Measurements from ENCODE around the gene ISCU.
"Not testable (repeated sequence)": the region's sequence is repeated elsewhere in the genome, so short reads cannot be mapped to it uniquely, and the experiment has no call there.

Gene ISCU

DNA sequence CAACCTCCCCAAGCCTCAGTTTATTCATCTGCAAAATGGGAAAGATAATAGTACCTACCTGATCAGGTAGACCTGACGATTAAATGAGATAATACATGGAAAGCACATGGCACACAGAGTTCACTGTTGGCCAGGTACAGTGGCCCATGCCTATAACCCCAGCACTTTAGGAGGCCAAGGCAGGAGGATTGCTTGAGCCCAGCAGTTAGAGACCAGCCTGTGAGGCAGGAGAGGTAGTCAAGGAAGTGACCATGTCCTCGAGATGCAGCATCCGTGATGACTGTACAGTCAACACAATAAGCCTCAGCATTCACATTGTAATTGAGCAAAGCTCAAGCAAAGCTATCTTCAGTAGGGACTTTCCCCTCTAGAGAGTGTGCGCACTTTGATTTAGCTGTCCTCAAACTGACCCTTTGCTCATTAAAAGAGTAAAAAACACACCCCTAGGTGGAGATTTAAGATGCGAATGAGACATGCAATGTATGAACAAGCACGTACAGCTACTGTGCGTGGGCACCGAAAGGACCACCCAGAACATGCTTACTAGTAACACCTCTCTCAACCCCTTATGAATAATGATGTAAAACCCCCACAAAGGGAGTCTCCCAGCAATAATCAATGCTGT is 9.9 kb downstream of the ISCU start:
- no peak for DNase-seq

DNA sequence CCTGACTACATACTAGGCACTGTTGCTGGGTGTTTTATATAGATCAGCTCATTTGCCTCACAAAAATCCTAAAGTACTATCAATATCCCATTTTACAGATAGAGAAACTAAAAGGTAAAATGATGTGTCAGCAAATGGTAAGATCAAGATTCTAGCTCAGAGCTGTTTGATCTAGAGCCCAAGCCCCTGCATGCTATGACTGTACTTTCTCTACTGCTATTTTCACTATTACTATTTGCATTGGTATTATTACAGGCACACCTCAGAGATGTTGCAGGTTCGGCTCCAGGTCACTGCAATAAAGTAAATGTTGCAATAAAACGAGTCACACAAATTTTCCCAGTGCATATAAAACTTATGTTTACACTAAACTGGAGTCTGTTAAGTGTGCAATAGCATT is 10.9 kb downstream of the ISCU start:
- no peak for DNase-seq

DNA sequence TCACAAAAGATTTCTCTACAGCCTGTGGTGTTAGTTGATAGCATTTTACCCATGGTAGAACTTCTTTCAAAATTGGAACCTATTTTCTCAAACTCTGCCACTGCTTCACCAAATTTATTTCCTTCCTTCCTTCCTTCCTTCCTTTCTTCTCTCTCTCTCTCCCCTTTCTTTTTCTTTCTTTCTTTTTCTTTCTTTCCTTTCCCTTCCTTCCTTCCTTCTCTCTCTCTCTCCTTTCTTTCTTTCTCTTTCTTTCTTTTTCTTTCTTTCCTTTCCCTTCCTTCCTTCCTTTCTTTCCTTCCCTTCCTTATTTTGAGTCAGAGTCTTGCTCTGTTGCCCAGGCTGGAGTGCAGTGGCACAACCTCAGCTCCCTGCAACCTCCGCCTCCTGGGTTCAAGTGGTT is 11.9 kb downstream of the ISCU start:
- DNase-seq: not testable (repeated sequence)

DNA sequence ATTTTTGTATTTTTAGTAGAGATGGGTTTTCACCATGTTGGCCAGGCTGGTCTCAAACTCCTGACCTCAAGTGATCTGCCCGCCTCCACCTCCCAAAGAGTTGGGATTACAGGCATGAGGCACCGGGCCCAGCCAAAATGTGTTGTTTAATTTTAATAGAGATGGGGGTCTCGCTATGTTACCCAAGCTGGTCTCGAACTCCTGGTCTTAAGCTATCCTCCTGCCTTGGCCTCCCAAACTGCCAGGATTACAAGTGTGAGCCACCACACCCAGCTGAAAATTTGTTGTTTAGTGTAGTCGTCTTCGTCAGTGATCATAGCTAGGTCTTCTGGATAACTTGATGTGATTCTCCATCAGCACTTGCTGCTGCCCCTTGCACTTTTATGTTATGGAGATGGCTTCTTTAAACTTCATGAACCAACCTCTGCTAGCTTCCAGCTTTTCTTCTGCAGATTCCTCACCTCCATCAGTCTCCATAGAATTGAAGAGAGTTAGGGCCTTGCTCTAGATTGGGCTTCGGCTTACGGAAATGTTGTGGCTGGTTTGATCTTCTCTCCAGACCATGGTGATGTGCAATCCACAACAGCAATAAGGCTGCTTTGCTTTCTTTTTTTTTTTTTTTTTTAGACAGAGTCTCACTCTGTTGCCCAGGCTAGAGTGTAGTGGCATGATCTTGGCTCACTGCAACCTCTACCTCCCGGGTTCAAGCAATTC is 13.0 kb downstream of the ISCU start:
- no peak for DNase-seq

DNA sequence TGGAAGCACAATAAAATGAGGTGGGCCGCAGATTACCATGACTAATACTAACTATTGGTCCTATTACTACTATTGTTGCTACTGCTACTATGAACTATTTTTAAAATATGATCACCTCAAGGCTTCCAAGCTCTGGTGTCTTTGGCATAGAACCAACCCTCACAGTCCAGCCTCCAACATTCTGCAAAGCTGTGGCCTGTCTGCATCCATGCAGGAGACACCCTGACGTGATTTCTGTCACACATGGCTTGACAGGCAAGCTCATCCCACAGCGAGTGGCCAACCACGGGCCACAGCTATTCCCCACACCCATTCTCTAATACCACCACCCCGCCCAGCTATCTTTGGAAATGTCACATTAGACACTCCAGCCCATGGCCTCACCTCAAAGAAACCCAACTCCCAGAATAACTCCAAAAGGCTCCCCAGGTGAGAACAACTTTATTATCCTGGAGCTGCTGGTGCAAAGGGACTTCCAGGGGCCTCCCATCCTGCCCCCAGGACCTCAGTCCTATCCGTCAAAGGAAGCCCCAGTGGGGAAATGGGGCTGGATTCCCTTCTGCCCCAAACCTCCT is 14.4 kb downstream of the ISCU start:
- no peak for DNase-seq

DNA sequence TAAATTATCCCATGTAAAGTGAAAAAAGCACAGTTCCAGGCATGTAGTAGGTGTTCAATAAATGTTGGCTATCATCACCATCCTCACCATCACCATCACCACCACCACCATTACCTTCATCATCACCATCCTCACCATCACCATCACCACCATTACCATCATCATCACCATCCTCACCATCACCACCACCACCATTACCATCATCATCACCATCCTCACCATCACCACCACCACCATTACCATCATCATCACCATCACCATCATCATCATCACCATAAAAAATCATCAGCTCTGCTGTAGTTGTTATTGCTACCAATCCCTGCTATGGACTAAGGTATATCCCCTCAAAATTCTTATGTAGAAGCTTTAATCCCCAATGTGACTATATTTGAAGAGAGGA is 15.1 kb downstream of the ISCU start:
- no peak for DNase-seq

DNA sequence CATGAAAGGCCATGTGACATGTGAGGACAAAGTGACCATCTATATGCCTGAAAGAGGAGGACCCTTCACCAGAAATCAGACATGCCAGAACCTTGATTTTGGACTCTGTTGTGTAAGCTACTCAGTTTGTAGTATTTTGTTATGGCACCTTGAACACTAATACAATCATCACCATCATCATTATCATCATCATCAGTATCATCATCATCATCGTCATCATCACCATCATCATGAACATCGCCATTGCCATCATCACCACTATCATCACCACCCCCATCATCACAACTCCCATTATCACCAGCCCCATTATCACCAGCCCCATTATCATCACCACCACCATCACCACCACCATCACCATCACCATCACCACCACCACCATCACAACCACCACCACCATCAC is 15.9 kb downstream of the ISCU start:
- DNase-seq: no peak

DNA sequence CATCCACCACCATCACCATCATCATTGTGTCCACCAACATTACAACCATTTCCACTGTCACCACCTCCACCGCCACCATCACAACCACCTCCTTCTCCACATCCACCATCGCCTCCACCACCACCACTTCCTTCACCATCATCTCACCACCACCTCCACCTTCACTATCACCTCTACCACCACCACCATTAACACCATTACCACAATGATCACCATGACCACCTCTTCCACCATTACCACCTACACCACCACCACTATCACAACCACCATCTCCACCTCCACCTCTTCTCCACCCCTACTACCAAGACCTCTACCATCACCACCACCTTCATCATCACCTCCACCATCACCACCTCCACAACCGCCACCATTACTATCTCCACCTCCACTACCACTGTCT is 16.4 kb downstream of the ISCU start:
- DNase-seq: no peak

DNA sequence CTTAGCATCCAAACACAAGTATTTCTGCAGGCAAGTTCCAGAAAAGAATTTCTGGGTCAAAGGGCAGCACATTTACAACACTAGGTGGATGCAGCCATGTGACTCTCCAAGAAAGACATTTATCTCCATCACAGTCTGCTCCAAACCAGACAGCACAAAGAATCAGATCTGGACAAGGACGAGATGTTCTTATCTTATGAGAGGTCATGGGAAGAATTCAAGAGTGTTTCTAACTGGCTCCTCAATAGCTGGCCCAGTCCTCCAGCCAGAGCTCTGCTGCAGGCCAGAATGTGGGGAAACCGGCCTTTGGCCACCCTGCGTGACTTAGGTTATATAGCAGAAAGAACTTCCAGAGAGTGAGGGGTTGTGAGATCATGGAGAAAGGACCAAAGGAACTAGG is 18.1 kb downstream of the ISCU start:
- no peak for DNase-seq

DNA sequence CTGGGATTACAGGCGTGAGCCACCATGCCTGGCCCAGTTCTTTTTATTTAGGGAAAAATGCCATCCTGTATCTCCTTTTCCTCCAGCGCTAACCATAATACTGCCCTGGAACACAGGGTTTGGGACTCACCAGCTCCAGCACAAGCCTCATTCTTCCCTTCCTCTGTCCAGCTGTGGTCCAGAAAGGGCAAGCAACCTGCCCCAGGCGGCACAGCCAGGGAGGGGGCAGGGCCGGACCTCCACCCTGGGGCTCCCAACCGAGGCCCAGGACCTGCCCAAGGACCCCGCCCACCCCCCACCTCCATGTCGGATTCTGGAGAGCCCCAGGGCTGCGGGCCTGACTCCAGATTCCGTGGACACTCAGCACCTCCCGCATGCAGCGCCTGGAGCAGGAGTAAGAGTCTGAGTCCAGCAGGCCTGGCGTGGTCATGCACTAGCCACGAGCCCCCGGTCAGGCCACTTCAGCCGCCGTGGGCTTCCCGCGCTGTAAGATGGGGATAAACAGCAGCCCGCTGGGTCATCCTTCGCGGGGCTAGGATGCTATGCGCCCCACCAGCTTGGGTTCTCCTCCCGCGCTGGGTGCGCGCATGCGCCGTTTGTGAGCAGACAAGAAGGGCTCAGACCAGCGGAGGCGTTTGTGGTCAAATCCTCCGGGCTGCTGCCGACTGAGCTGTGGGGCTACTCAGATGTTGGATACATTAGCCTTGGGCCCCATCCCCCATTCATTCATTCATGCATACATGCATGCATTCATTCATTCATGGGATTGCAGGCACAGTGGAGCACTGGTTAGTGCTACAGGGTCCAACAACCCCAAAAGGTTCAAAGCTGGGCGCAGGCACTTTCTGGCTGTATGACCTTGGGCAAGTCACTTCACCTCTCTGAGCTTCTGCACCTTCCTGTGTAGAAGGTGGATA is 19.2 kb downstream of the ISCU start:
- no peak for DNase-seq

DNA sequence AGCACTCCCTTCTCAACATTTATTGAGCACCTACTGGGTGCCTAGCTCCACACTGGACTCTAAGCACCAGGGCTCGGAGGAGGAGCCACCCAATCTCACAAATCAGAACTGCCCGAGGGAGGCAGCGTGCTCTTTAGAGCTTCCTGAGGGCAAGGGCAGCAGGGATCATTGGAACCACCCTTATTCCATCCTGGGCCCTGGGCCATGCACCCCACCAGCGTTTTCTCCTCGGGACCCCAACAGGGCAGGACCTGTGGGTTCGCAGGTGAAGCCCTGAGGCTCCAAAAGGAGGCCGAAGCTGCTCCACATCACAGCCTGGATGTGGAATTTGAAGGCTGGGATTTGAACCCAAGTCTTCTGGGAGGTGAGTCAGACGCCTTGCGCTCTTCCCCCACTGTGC is 20.1 kb downstream of the ISCU start:
- no peak for DNase-seq

DNA sequence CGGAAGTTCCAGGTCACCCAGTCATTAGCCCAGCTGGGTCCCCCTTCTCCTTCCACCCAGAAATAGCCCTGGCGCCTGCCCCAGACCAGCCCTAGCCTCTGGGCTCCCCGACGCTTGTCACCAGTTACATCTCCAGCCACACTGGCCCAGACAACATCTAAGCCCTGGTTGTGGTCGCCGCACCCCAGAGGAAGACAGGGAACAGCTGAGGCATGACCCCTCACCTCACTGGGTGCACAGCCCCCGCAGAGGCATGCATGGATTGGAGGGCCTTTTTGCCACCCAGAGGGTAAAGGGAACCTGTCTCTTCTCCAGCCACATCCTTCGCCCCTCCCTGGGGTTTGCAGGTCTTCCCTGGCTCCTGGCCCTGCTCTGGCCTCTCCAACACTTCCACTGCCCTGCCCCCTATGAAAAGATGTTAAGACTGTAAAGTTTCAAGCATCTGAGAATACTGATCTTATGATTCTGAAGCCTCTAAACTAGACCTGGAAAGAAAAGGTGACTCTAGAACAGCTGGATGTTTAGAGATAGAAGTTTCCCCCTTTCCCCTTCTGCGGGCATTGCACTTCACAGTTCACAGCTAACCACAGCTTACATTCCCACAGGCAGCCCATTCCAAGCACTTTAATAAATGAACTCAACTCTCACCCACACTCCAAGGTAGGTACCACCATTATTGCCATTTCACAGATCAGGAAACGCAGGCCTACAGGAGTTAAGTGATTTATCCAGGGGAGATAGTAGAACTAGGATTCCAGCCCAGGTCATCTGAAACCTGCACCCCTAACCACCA is 20.8 kb downstream of the ISCU start:
- no peak for DNase-seq

DNA sequence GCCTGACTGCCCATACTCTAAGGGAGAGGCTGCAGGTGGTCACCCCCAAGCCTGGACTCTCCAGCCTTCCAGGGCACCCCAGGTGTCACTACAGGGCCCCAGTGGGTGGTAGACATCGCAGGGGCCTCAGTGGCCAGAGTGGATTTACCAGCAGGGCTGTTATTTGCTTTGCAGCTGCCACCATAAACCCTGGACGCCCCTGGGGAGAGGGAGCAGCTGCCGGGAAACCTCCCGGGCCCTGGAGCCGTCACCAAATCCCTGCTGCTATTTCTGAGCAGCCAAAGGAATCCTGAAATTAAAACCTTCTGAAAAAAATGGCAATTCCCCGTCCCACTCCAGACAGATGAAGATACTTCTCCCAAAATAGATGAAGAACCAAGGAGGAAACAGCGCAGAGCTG is 21.6 kb downstream of the ISCU start:
- DNase-seq: no peak

DNA sequence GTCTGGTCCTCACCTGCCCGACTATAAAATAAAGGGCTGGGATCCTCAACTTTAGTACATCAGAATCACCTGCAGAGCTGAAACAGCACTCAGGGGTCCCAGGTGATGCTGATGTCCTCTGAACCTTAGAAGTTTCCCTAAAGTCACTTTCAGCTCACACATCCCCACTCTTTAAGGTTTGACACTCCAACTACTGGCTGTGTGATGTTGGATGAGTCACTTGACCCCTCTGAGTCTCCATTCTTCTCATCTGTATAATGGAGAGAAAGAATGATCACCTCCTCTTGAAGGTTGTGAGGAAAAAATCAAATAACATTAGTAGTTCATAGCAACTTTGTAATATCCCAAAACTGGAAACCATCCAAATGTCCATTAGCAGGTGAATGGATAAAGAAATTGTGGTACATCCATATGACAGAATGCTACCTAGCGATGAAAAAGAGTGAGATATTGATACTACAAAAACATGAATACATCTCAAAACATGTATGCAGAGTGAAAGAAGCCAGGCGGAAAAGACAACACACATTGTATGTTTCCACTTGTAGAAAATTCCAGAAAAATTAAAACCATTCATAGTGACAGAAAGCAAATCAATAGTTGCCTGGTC is 22.2 kb downstream of the ISCU start:
- DNase-seq: no peak

DNA sequence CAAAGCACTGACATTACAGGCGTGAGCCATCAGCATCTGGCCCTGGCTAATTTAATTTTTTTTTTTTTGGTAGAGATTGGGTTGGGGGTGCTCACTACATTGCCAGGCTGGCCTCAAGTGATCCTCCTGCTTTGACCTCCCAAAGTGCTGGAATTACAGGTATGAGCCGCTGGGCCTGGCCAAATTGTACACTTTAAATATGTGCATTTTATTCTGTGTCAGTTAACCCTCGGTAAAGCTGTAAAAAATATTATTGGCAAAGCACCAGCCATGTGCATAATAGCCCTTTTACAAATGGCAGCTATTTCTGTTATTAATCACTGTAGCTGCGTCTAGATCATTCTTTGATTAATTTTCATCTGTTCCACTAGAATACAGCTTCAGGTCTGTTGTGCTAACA is 23.5 kb downstream of the ISCU start:
- DNase-seq: no peak

DNA sequence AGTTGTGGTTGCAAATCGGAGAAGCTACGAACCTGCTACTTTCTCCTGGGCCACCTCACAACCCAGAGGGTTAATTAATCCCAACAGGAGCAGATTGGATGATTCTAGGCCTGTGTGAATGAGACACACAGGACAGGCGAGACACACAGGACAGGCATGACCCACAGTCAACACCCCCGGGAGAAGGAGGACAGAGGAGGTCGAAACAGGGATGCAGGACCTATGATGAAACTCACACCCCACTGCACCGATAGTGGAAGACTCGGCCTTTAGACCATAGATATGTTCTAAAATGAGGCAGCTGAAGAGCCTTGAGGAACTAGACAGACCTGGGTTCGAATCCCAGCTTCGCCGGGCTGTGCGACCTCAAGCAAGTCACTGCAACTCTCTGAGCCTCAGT is 23.9 kb downstream of the ISCU start:
- no peak for DNase-seq

DNA sequence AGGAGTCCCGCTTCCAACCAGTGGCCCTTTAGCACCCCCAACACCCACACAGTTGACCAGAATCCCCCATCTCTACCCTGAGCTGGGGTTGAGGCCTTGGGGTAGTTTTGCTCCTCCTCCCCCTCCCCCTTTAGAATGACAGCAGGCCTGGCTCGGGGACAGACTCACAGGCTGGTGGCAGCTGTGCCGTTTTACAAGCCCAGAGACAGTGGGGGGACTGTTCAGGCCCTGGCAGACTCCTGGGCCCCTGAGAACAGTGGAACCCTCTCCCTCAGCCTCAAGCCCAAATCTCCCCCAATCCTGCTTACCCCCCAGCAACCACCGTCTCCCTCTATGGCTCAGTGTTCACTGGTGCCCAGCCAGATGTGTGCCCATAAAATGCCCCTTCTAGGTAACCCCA is 25.4 kb downstream of the ISCU start:
- no peak for DNase-seq

DNA sequence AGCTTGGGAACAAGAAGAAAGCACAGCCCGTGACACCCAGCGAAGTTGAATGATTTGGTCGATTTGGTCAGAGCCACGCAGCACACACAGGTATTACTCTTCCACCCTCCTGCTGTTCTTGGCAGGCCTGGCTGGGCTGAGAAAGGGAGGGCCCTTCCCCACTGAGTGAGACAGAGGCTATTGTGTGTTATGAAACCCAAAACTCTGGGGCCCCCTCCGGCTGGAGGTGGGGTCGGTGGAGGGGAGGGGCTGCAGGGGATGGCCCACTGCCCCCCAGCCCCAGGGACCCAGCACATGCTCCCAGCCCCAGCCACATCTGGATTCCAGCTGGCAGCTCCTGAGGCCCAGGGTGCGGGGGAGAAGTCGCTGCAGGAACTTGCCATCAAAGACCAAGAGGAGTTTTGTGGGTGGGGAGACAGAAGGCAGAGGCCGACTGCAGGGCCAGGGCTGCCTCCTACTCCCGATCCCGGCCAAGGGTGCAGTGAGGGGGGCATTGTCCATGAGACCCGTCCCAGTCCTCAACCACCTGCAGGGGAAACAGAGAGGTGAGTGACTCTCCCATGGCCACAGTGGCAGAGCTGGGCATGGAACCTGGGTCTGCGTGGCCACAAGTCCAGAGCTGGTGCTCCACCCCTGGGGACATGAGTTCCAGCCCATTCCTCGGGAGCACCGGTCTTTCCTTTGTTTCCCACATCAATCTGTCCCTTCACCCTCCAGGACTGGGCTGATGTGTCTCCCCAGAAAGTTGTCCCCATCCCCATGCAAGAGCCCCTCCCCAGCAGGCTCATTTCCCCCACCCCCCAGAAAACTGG is 26.8 kb downstream of the ISCU start:
- peak in 1 of 2 experiments; percentile 8 for DNase-seq

DNA sequence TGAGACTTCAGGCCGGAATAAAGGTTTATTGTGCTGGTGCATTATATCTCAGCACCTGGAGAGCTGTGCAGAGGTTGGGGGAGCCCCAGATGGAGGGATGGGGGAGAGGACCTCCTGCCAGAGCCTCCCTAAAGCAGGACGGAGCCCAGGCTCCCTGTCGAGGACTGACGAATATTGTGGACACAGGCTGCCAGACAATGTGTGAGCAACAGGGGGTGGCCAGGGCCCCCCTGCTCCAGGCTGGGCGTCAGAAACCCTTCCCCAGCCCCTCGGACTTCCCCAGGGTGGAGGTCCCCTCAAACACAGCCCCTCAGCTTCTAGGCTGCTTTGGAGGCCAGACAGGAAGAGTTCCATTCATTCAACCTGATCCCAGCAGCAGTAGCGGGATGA is 27.4 kb downstream of the ISCU start:
- DNase-seq: no peak

DNA sequence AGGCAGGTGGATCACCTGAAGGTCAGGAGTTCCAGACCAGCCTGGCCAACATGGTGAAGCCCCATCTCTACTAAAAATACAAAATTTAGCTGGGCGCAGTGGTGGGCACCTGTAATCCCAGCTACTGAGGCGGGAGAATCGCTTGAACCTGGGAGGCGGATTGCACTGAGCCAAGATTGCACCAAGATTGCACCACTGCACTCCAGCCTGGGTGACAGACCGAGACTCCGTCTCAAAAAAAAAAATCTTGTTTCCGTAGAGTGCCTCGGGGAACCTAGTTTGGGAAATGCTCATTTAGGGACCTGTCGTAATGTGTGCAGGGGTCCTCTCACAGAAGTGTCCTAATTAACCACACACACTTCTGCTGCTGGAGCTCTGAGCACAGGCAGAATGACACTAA is 28.1 kb downstream of the ISCU start:
- not testable (repeated sequence) for DNase-seq

DNA sequence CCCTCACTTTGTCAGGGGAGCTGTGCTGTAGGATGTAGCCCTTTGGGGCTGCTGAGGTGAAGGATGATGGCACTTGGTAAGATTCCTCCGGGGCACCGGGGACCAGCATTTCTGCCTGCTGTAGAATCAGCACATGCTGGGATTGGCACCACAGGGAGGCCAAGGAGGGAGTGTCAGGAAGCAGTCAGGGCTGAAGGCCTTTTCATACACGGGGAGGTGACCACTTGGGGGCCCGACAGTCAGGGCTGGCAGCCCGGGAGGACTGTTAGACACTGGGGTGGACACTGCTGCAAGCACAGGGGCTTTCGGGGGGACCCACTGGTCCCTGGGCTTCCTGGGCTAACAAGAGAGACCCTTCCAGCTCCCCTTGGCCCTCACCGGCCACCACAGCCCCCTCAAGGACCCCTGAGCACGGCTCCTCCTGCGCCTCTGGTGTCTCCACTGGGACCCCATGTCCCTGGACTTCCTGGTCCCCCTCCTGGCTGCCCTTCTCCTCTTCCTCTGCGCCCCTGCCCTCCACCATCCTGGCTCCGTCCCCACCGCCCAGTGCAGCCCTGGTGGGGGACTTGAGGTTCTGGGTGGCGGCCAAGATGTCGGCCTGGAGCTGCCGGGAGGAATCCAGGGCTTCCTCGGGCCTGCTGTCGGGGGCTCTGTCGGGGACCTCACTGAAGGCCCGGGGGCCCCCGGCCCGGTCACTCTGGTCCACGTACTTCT is 29.0 kb downstream of the ISCU start:
- no peak for DNase-seq

All from Kasumi-1 (cell line).